Left ventricle myocardium superior (tissue), 1 donor: ENCODE measurements around the gene PDE4DIP. TPM values are rescaled to one million over a fixed set of nuclear protein-coding genes. Genes with fewer than 3 reads are reported as not detected.
"Not testable (repeated sequence)": the region's sequence is repeated elsewhere in the genome, so short reads cannot be mapped to it uniquely, and the experiment has no call there.

Experiments
- ATAC-seq: fragments of 200-7000 bp; cut with Tn5 transposase; one replicate; pipeline ENCODE4 v1.9.1; 2020; ENCODE audit warnings: mild to moderate bottlenecking, moderate library complexity
- DNase-seq: peaks from one replicate; pipeline ENCODE4 v3.0.0-alpha.2; 2020
- intact Hi-C: fragments of 100-400 bp; cut with micrococcal nuclease; formaldehyde crosslinking; loops from one replicate; pipeline ENCODE4 v1.11.0; 2022
- total RNA-seq: library from RNA; stranded (reverse); fragmentation: NEBNext Ultra II Directional; extraction: Animal tissue kit (Norgen Biotek cat#: 25700); gene quantifications from one replicate; pipeline ENCODE4 v1.2.1, GENCODE V29; 2021
- donor health status: DM: no; HTN: yes; CAD: no; lungs with severe emphysema.

The PDE4DIP gene
- total RNA-seq, 1 donor from 2014 or later, result 1,838 TPM

DNA sequence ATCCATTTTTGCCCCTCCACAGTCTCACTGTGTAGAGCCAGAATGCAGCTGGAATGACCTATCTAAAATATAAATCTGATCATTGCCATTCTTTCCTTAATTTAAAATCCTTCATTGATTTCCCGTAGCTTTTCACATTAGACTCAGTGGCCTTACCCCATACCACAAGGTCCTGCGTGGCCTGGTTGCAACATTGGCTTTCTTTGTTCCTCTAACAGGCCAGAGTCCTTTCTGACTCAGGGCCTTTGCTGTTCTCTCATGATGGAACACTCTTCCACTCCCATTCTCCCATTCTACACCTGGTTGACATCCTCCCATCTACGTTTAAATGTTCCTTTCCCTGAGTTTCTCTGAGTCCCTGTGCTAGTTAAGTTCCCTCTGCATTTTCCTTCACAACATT is 18.4 kb downstream of the PDE4DIP start:
- ATAC-seq, intact Hi-C loops, DNase-seq: not testable (repeated sequence)

GRCh38 chr1:148868924-148869633 is 24.9 kb downstream of the PDE4DIP start:
- intact Hi-C loops, DNase-seq: not testable (repeated sequence)
- ATAC-seq, result peak; percentile 25

DNA sequence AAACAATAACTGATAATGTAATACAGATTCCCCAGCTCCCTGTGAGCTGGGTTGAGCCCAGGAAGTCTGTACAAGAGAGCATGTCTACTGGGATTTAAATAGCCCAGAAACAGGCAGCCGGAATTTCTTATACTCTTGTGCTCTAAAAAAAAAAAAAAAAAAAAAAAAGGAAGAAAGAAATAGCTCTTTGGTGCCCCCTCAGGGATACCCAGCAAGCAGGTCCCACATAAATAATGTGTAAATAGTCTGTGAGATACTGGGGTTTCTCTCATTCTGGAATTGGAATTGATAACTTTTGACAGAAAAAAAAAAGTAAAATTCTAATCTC is 25.4 kb downstream of the PDE4DIP start:
- peak; percentile 73 for ATAC-seq
- intact Hi-C loops, DNase-seq: not testable (repeated sequence)

DNA sequence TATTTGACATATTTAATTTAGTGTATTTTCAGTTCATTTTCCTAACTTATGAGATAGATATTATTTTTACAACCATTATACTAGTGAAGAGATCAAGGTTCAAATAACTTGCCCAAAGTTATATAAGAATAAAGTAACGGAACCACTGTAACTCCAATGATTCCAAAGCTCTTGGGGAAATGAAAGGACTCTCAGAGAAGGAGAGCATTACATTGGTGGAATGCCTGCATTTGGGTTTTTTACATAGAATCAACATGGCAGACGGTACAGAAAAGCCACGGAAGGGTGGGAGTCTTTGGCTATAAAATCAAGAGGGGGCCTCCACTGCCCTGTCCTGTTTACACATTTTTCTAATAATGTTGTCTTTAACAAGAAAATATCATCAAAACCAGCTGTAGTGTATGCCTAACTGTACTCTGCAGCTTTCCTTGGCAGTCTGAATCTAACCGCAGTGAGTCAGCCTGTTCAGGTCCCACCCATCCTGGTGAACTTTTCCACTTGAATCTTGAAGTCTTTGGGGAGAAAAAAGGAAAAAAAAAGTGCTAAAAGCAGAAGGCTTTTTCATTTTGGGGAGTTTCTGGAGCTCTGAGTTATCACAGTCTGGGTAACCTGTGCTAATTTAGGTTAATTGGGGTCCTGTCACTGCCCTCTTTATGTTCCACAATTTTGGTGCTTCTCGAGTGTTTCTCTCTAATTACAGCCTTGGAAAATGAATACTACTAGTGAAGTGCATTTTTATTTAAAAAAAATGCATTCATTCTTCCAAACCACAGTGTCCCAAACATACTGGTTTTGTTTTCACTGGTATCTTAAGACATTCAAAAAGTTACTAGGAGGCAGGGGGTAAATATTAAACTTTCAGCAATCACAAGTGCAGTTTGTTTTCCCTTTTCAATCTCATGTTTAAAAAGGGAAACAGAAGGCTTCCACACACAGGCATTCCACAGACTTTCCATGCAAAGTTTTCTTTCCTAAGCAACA is 30.5 kb downstream of the PDE4DIP start:
- peak; percentile 94 for ATAC-seq
- intact Hi-C loops, DNase-seq: not testable (repeated sequence)

- ATAC-seq, result peak; percentile 22
- intact Hi-C loops, DNase-seq: not testable (repeated sequence)
Observed at GRCh38 chr1:148879812-148880416, 35.7 kb downstream of the PDE4DIP start.

- DNase-seq, intact Hi-C loops, ATAC-seq: not testable (repeated sequence)
Observed at GRCh38 chr1:148881261-148881660, 37.0 kb downstream of the PDE4DIP start.

GRCh38 chr1:148885219-148885618 is 41.0 kb downstream of the PDE4DIP start:
- intact Hi-C loops, DNase-seq: not testable (repeated sequence)

GRCh38 chr1:148886293-148886692 is 42.1 kb downstream of the PDE4DIP start:
- DNase-seq, intact Hi-C loops, ATAC-seq: not testable (repeated sequence)

More at GRCh38 chr1:148885219-148885618, 41.0 kb downstream of the PDE4DIP start:
- ATAC-seq, result not testable (repeated sequence)

GRCh38 chr1:148888597-148888996 is 44.4 kb downstream of the PDE4DIP start:
- intact Hi-C loops, DNase-seq: not testable (repeated sequence)
- peak; percentile 73 for ATAC-seq

DNA sequence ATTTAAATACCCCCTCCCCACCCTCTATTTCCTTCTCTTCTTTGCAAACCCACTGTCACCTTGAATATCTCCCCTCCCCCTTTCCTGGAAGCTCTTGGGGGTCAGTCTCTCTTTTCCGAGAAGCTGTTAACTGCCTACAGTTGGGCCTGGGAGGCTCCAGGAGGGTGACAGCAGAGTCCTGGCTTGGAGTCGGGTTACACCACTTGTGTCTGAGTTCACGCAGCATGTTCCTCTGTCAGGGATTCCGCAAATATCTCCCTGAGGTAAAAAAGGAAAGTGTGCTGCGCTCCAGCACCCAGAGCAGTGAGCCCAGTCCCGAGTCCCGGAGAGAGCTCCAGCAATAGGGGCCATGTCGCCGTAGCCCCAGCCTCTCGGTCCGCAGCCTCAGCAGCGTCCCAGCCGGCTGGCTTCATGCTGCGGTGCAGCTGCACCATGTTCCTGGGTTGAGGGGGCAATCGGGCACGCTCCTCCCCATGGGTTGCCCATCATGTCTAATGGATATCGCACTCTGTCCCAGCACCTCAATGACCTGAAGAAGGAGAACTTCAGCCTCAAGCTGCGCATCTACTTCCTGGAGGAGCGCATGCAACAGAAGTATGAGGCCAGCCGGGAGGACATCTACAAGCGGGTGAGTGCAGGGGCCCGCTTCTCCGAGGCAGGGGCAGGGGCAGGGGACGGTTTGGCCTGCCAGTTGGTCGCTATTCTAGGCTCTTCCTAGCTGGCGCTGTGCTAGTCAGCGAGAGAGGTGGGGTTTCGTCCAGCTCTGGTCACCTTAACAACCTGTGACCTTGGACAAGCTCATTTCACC is 45.2 kb downstream of the PDE4DIP start:
- peak; percentile 20 for DNase-seq
- ATAC-seq, result peak; percentile 80
- intact Hi-C loops, result not testable (repeated sequence)

DNA sequence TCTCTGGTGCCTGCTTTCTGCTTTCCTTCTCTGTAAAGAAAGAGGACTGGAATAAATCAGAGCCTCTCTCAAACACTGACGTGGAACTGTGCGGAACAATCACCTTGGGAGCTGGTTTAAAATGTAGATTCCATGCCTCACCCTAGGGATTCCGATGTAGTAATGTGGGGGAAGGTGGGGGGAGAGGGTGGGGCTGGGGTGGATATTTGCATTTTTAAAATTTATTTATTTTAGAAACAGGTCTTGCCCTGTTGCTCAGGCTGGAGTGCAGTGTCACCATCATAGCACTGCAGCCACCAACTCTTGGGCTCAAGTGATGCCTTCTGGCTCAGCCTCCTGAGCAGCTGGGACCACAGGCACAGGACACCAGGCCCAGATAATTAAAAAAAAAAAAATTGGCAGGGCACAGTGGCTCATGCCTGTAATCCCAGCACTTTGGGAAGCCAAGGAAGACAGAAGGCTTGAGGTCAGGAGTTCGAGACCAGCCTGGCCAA is 45.9 kb downstream of the PDE4DIP start:
- intact Hi-C loops, DNase-seq: not testable (repeated sequence)
- peak; percentile 31 for ATAC-seq

GRCh38 chr1:148894360-148895352 is 50.4 kb downstream of the PDE4DIP start:
- ATAC-seq, result peak; percentile 30
- DNase-seq, intact Hi-C loops: not testable (repeated sequence)

DNA sequence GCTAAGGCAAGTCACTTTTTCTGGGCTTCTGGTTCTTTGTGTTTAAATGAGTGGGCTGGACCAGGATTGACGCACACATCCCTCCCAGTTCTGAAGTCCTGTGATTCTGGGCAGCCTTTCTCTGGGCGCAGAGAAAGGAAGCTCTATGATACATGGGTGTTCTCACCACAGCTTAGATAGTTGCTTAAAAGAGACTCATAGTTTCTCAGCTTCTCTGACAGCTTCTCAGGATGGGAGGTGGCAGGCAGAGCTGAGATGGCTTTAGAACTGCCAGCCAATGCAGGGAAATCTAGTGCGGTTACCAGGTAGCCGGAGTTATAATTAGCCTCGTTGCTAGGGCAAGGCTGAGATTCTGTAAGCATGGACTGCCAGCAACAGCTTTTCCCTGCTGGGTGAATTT is 55.8 kb downstream of the PDE4DIP start:
- ATAC-seq, result peak; percentile 74
- intact Hi-C loops, DNase-seq: not testable (repeated sequence)

- DNase-seq, intact Hi-C loops: not testable (repeated sequence)
- ATAC-seq, result peak; percentile 66
Observed at GRCh38 chr1:148900691-148901090, 56.5 kb downstream of the PDE4DIP start.

DNA sequence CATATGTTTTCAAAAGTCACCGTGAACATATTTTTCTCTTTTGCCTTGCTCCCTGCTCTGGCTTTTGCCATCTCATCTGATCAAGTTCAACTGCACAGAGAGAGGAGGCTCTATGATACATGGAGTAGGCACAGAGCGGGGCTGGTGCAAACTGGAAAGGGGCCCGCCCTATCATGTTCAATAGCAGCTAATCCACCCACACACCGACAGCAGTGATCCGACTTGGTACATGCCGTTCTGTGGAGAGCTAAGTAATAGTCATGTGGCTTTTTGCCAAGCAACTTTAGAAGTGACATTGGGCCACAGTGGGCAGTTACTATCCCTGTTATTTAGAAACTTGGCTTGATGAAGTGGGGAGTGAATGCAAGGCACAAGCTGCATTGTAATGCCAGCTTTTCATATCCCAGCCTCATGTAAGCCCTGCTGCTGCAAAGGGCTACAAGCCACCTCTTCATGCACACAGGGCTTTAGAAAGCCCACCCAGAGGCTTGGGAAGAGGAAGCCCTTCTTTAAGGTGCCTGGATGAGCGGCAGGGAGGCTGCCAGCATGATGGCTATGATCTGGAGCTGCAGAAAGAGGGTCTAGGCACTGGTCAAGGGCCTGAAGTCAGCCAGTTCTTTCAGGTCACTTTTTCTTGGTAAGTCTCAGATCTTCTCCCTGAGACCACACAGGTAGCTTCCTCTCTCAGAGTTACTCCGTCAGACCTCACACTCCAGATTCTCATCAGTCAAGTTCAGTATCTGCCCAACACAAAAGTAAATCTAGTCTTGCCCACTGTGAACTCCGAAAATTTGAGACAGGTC is 57.1 kb downstream of the PDE4DIP start:
- DNase-seq, intact Hi-C loops: not testable (repeated sequence)
- peak; percentile 95 for ATAC-seq

GRCh38 chr1:148901953-148902341 is 57.7 kb downstream of the PDE4DIP start:
- DNase-seq, intact Hi-C loops: not testable (repeated sequence)
- peak; percentile 2 for ATAC-seq
